GM21360 (cell line): ENCODE results near the gene SEC16A.

ENCODE experiments used
- ATAC-seq: cut with Tn5 transposase; IDR thresholded peaks from one replicate; pipeline ENCODE4 v1.9.1; 2021; ENCODE audit warnings: mild to moderate bottlenecking, moderate library complexity; ENCODE audit not compliant: unreplicated experiment

Gene SEC16A

GRCh38 chr9:136519263-136520052, 36.6 kb upstream of the SEC16A start:
- no peak for ATAC-seq

GRCh38 chr9:136518623-136519022, 35.8 kb upstream of the SEC16A start:
- ATAC-seq, result no peak

GRCh38 chr9:136517950-136518349, 35.1 kb upstream of the SEC16A start:
- ATAC-seq, result no peak

DNA sequence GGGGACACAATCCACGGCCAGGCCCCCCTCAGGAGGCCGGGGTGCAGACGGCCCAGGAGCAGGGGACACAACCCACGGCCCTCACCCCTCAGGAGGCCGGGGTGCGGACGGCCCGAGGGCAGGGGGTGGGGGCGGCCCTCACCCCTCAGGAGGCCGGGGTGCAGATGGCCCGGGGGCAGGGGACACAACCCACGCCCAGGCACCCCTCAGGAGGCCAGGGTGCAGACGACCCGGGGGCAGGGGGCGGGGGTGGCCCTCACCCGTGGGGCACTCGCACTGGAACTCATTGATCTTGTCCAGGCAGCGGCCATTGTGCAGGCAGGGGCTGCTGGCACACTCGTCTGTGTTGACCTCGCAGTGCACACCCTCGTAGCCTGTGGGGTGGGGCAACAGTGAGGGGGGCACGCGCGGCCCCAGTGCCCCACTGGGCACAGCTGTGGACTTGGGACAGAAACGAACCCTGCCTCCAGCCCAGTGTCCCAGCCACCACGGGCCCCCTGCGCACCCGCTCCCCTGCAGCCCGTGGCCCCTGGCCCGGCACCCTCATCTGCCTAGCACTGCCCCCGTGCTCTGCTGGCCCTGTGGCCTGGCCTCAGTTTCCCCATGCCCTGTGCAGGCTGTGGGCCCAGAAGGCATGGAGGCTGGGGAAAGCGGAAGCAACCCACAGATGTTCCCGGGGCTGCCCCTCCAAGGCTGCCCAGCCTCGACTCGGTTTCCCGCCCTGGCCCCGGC, 34.3 kb upstream of the SEC16A start:
- no peak for ATAC-seq

DNA sequence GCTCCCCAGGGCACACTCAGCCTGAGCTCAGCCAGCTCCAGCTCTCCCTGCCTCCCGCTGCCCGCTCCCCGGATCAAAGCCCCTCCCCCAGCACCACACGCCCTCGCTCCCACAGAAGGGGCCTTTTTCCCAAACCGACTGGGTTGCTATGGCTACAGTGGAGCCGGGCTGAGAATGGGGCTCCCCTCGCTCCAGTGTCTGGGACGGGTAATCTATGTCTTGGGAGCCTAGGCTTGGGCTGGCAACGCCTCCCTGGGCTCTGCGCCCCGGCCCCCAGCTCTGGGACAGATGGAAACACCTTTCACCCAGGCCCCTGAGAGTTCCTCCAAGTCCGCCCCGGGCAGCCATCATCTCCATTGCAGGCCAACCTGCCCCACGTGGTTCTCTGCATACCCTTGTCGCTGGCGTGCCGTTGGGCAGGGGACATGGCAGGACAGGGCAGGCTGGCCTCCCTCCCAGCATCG, 33.4 kb upstream of the SEC16A start:
- no peak for ATAC-seq

GRCh38 chr9:136515276-136515675, 32.4 kb upstream of the SEC16A start:
- no peak for ATAC-seq

DNA sequence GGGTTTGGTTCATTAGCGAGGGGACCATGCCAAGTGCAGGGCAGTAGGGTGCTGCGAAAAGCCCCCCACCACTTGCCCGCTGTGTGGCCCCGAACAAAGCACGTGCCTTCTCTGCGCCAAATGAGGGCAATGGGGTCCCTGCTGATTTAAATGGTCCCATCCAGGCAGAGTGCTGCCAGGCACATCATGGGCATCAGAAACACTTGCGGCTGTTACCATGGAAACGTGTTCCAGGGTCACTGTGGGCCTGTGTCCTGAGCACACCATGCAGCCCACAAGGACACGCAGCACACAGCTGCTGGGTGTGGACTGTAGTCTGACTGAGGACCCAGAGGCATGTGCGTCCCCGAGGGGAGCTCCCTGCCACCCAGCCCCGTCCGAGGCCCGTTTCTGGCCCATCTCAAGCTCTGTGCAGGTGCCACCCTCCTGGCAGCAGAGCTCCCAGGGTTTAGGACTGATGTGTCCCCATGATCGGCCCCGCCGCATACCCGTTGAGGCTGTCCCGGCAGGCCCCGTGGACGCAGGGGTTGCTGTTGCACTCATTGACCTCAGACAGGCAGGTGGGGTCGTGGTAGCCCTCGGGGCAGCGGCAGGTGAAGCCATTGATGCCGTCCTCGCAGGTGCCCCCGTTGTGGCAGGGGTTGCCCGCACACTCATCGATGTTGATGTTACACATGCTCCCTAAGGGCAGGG, 31.3 kb upstream of the SEC16A start:
- no peak for ATAC-seq

GRCh38 chr9:136513191-136513590, 30.4 kb upstream of the SEC16A start:
- ATAC-seq, result no peak

DNA sequence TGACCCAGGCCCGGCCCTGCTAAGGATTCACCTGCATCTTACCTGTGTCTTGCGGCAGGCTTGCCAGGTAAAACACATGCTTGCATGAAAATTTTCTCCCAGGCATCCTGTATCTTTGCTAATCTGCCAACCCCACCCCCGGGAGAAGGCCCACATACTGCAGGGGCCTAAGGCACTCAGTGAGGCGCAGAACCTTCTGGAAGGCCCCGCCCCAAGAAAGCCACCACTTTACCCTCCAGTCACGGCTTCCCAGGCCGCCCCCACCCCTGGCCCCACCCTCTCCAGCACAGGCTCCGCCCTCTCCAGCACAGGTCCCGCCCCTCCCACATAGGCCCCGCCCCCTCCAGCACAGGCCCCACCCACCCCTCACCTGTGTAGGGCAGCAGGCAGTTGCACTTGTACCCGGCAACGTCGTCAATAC, 29.8 kb upstream of the SEC16A start:
- ATAC-seq, result no peak

DNA sequence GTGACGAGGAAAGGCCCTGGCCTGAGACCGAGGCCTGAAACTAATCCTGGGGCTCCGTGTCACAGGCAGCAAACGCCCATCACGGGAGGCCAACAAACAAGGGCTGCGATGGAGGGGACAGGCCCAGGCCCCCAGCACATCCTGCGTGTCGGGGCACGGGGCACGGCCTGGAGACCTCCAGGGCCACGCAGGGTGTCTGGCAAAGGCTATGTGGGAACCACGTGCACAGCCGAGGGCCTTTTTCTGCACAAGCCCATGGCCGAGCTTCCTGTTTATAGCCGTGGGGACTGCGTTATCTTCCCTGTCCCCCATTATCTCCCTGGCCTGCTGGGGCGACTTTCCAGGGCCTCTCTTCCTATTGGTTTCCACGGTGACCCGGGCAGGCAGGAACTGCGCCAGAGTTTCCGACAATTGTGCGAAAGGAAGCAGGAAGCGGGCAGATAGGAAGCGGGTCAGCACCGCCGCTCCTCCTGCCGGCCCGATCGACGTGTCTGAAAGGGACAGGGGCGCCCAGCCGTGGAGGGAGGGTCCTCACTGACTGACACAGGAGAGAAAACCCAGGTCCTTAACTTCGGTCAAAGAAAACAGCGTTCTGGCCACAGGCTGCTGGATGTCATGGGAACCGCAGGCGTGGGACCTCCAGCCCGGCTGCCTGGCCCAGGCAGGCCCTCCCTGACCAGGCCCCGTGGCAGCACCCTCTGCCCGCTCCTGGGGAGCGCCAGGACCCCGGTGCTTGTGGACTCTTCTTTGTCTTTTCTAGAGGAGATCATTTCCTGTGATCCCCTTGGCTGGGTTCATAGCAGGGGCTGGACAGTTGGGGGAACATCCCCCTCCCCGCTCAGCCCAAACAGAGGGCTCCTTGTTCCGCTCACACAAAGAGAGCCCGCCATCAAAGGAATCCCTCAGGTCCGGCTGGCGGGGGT, 29.1 kb upstream of the SEC16A start:
- ATAC-seq, result no peak

DNA sequence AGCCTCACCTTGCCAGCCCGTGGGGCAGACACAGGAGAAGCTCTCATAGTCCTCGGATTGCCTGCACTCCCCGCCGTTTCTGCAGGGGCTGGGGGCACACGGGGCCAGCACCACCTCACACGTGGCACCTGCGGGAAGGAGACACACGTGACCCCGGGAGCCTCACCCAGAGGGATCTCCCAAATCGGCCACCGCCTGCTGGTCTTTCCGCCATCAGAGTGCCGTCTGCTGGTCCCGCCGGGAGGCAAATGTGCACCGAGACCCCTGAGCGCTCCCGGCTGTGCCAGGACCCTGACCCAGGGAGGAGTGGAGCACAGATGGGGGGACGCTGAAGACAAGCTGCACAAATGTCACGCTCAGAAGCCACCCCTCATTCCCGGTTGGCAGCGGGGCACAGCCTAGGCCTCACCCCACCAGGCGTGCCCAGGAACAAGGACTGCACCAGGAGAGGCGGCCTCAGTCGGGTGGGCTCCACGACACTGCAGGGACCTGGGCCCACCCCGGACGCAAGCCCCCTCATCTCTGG, 28.4 kb upstream of the SEC16A start:
- ATAC-seq, result no peak

DNA sequence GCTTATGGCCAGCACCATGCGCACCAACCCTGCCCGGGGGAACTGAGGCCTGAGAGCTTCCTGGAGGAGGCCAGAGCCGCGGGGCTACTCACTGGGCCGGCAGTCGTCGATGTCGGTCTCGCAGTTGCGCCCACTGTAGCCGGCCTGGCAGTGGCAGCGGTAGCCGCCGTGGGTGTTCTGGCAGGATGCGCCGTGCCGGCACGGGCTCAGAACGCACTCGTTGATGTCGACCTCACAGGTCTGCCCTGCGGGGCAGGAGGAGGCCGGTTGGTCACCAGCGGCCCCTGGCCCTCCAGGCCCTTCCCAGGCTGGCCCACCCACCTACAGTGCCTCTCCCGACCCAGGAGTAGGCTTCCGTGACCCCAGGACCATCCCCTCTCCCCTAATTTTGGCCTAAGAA, 27.7 kb upstream of the SEC16A start:
- ATAC-seq, result no peak

GRCh38 chr9:136509549-136509948, 26.7 kb upstream of the SEC16A start:
- no peak for ATAC-seq

DNA sequence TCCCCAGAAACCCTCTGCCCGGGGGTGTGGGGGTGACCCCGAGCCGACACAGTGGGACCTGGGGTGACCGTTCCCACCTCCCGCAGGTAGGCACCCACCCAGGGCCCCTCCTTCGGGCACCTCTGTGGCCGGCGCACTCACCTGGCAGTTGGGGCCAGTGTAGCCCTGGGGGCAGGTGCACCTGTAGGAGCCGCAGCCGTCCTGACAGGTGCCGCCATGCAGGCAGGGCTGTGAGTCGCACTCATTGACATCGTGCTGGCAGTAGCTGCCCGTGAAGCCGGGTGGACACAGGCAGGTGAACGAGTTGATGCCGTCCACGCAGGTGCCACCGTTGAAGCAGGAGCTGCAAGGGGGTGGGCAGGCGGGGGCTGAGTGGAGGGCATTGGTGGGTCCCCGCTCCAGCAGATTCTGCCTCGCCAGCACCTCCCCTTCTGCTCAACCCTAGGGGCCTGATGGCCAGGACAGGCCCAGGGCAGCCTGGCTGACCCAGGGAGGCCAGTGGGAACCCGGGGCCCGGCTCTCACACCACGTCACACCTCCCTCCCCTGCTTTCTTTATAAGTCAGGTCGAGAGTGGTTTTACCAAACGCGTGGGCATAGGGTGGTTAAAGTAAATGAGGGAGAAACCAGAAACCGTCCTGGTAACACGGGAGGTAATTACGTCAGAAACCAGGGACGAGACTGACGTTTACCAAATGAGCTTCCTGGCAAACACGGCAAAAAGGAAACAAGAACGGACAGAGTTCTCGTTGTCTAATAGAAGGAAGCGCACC, 26.1 kb upstream of the SEC16A start:
- no peak for ATAC-seq

GRCh38 chr9:136507992-136508375, 25.1 kb upstream of the SEC16A start:
- ATAC-seq, result no peak

DNA sequence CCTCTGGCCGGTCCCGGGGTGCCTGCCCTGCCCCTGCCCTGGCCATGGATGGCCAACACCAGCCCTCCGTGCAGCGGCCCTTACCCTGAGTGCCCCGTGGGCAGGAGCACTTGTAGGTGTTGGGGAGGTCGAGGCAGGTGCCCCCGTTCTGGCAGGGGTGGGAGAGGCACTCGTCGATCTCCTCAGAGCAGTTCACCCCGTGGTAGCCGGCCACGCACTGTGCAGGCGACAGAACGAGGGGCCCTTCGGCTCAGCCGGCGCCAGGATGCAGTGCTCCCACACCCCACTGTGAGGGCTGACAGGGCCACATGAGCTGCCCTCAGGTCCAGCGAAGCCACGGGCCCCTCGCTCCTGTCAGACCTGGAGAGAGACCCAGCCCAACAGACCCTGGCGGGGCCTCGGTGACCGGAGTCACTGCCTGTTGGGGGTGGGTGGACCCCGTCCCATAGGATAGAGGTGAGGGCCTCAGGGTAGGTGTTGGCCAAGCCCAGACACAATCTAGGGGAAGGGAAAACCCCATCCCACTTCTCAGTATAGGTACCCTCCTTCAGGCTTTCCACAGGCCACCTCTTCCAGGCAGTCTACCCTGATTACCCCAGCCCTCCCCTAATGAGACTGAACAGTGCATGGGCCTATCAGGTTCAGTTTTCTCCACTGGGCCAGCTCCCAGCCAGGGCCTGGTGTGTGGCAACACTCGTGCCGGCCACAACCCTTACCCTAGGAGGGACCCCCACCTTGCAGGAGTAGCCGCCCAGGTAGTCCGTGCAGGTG, 24.6 kb upstream of the SEC16A start:
- no peak for ATAC-seq

GRCh38 chr9:136506425-136506824, 23.6 kb upstream of the SEC16A start:
- ATAC-seq, result no peak

DNA sequence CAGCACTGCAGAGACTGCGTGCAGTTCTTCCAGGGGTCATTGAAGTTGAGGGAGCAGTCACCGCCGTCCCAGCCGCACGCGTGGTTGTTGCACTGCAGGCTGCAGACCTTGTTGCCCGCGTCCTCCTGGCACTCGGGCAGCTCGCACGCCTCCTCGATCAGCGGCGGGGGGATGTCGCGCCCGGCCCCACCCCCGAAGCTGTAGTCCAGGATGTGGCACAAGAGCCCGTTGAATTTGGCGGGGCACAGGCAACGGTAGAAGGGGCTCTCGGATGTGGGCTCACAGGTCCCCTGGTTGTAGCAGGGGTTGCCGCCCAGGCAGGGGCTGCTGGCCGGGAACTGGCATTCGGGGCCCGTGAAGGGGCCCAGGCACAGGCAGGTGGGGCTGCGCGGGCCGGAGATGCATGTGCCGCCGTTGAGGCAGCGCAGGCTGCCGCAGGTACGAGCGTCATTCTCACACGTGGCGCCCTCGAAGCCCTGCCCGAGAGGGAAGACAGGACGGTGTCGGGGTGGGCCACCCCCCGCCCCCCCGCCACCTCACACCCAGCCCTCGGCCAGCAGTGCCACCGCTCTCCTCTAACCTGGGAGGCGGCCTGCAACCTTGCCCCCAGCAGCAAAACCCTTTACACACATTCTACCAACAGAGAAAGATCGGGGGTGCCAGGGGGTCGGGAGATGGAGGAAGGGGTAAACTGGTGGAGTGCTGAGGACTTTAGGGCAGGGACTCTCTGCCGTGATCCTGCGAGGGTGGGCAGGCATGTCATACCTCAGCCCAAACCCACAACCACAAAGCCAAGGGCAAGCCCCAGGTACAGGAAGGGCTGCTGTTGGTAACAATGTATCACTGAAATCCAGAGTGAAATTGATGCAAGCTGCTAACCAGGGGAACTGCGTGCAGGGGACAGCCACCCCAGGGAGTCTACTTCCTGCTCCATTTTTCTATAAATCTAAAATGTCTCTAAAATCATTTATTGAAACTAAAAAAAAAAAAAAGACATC, 22.9 kb upstream of the SEC16A start:
- ATAC-seq, result no peak
